Vagina (tissue), 2 donors: ENCODE results near the gene MUC3A. TPM values are rescaled to one million over a fixed set of nuclear protein-coding genes. Genes with fewer than 3 reads are reported as not detected.
"Not testable (repeated sequence)": the region's sequence is repeated elsewhere in the genome, so short reads cannot be mapped to it uniquely, and the experiment has no call there.

Experiments
- DNase-seq, 2 donors: peaks; one replicate each; pipeline ENCODE4 v3.0.0-alpha.2; 2017; ENCODE audit errors: extremely low spot score in 2 of 2
- H3K27ac ChIP-seq: fragments of 200-600 bp; sonication (generic); one replicate; pipeline ENCODE4 v1.5.1; 2019
- H3K27me3 ChIP-seq: fragments of 200-600 bp; sonication (generic); one replicate; pipeline ENCODE4 v1.5.1; 2019
- H3K36me3 ChIP-seq, 2 donors: fragments of 200-600 bp; sonication (generic); one replicate each; pipeline ENCODE4 v1.5.1; 2017 to 2019
- H3K4me1 ChIP-seq: fragments of 200-600 bp; sonication (generic); one replicate; pipeline ENCODE4 v1.5.1; 2019
- H3K4me3 ChIP-seq, 2 donors: fragments of 200-600 bp; sonication (generic); 1 replicate in 1 of 2; 2 replicates in 1 of 2; pipeline ENCODE4 v1.5.1; 2016 to 2019
- H3K9me3 ChIP-seq: fragments of 200-600 bp; sonication (generic); one replicate; pipeline ENCODE4 v1.5.1; 2019
- CTCF ChIP-seq, 3 experiments: fragments of 450-650 bp in 2 of 3; fragments of 200-600 bp in 1 of 3; sonication (generic) in 1 of 3; IDR thresholded peaks; one replicate each; pipeline ENCODE4 v1.5.1; 2017 to 2019; ENCODE audit warnings: antibody characterized with exemption in 3 of 3, mild to moderate bottlenecking in 2 of 3, moderate library complexity in 2 of 3
- POLR2A ChIP-seq, 2 donors: fragments of 450-650 bp; IDR thresholded peaks; one replicate each; pipeline ENCODE4 v1.6.1; 2017; ENCODE audit warnings: antibody characterized with exemption in 2 of 2, mild to moderate bottlenecking in 2 of 2, moderate library complexity in 2 of 2
- POLR2AphosphoS5 ChIP-seq, 2 donors: sonication (generic); formaldehyde crosslinking; IDR thresholded peaks; one replicate each; pipeline ENCODE4 v1.9.0; 2017; ENCODE audit warnings: antibody characterized with exemption in 2 of 2, mild to moderate bottlenecking in 2 of 2, low read depth in 1 of 2; ENCODE audit not compliant: insufficient read depth in 1 of 2
- intact Hi-C: fragments of 100-400 bp; cut with DNase I; formaldehyde crosslinking; loops from one replicate; pipeline ENCODE4 v1.15.1; 2023
- total RNA-seq: library from RNA; depleted of rRNA; stranded (reverse); fragments of >200 nt; gene quantifications from one replicate; pipeline ENCODE4 v1.2.3, GENCODE V29; 2016

The MUC3A gene
- total RNA-seq, 1 donor from 2014 or later = 0.49 TPM

- H3K4me3 ChIP-seq = no peak overlapping the region
- DNase-seq = no peak
- no peaks in the 10 kb centered on the region for H3K9me3 ChIP-seq
- intact Hi-C loops = no loop called here
- no peaks in the 10 kb centered on the region for H3K4me1 ChIP-seq
- H3K36me3 ChIP-seq = no peaks in the 10 kb centered on the region
- H3K27me3 ChIP-seq = no peaks in the 10 kb centered on the region
- no peak overlapping the region for H3K27ac ChIP-seq
- TF ChIP-seq CTCF (IDR thresholded peaks at IDR 0.05) (no peak), POLR2AphosphoS5 (IDR thresholded peaks at IDR 0.05; ENCODE audit: insufficient read depth in 1 of 2, low read depth in 1 of 2) (no peak), POLR2A (IDR thresholded peaks at IDR 0.05) (no peak)
Measured at GRCh38 chr7:100991631-100992030, 42.3 kb downstream of the MUC3A start.

- H3K27ac ChIP-seq, H3K36me3 ChIP-seq, H3K9me3 ChIP-seq, H3K27me3 ChIP-seq, H3K4me3 ChIP-seq, DNase-seq, H3K4me1 ChIP-seq, intact Hi-C loops: not testable (repeated sequence)
Measured at GRCh38 chr7:100992280-100992679, 42.9 kb downstream of the MUC3A start.

GRCh38 chr7:100994671-100995070, 45.3 kb downstream of the MUC3A start:
- H3K27me3 ChIP-seq, H3K9me3 ChIP-seq, DNase-seq, H3K4me3 ChIP-seq, H3K4me1 ChIP-seq, intact Hi-C loops, H3K27ac ChIP-seq, H3K36me3 ChIP-seq: not testable (repeated sequence)

- DNase-seq, H3K27ac ChIP-seq, H3K9me3 ChIP-seq, H3K27me3 ChIP-seq, intact Hi-C loops, H3K4me1 ChIP-seq, H3K36me3 ChIP-seq, H3K4me3 ChIP-seq: not testable (repeated sequence)
Measured at GRCh38 chr7:100998530-100998929, 49.2 kb downstream of the MUC3A start.

- H3K4me3 ChIP-seq, intact Hi-C loops, DNase-seq, H3K9me3 ChIP-seq, H3K4me1 ChIP-seq, H3K36me3 ChIP-seq, H3K27ac ChIP-seq, H3K27me3 ChIP-seq: not testable (repeated sequence)
Measured at GRCh38 chr7:100999334-100999733, 50.0 kb downstream of the MUC3A start.

GRCh38 chr7:101000025-101000424, 50.7 kb downstream of the MUC3A start:
- intact Hi-C loops, H3K9me3 ChIP-seq, H3K36me3 ChIP-seq, H3K4me1 ChIP-seq, DNase-seq, H3K4me3 ChIP-seq, H3K27ac ChIP-seq, H3K27me3 ChIP-seq: not testable (repeated sequence)

- DNase-seq, H3K9me3 ChIP-seq, H3K27me3 ChIP-seq, intact Hi-C loops, H3K27ac ChIP-seq, H3K4me1 ChIP-seq, H3K4me3 ChIP-seq, H3K36me3 ChIP-seq: not testable (repeated sequence)
Measured at GRCh38 chr7:101002333-101002732, 53.0 kb downstream of the MUC3A start.

GRCh38 chr7:101007361-101007760, 58.0 kb downstream of the MUC3A start:
- H3K36me3 ChIP-seq, H3K4me3 ChIP-seq, DNase-seq, H3K4me1 ChIP-seq, H3K27me3 ChIP-seq, intact Hi-C loops, H3K9me3 ChIP-seq, H3K27ac ChIP-seq: not testable (repeated sequence)

- TF ChIP-seq POLR2AphosphoS5 (IDR thresholded peaks at IDR 0.05; ENCODE audit: insufficient read depth in 1 of 2, low read depth in 1 of 2) (no peak), POLR2A (IDR thresholded peaks at IDR 0.05) (no peak), CTCF (IDR thresholded peaks at IDR 0.05) (no peak)
- H3K36me3 ChIP-seq = no peaks in the 10 kb centered on the region
- H3K9me3 ChIP-seq = no peaks in the 10 kb centered on the region
- H3K27me3 ChIP-seq = no peaks in the 10 kb centered on the region
- H3K27ac ChIP-seq = no peak overlapping the region
- H3K4me1 ChIP-seq = no peaks in the 10 kb centered on the region
- intact Hi-C loops = no loop called here
- no peak overlapping the region for H3K4me3 ChIP-seq
- DNase-seq = no peak
Measured at GRCh38 chr7:101009629-101010028, 60.3 kb downstream of the MUC3A start.
